ENCODE data around the gene CASP2.

GRCh38 chr7:143280160-143280559 lies 8.0 kb upstream of the CASP2 start:
- TF ChIP-seq ZNF274 (IDR thresholded peaks at IDR 0.05; ENCODE audit: borderline replicate concordance, extremely low read depth, low read length) (no peak), POLR2A (IDR thresholded peaks at IDR 0.05; ENCODE audit: control extremely low read depth in 1 of 2, low read depth in 2 of 2, low read length in 2 of 2) (no peak), EP300 (IDR thresholded peaks at IDR 0.05; ENCODE audit: borderline replicate concordance in 1 of 2, low read depth in 2 of 2, low read length in 2 of 2) (no peak), RBBP5 (IDR thresholded peaks at IDR 0.05; ENCODE audit: borderline replicate concordance, low read depth, low read length) (no peak), CEBPB (IDR thresholded peaks at IDR 0.05; ENCODE audit: low read depth, low read length) (no peak), CTCF (IDR thresholded peaks at IDR 0.05; ENCODE audit: control extremely low read depth in 1 of 3, insufficient read depth in 1 of 3, low read depth in 1 of 3, low read length in 3 of 3) (no peak), NANOG (IDR thresholded peaks at IDR 0.05; ENCODE audit: insufficient read depth, low read depth, low read length, poor library complexity, severe bottlenecking) (no peak), POLR2AphosphoS5 (IDR thresholded peaks at IDR 0.05; ENCODE audit: low read depth, low read length) (no peak), ASH2L (IDR thresholded peaks at IDR 0.05; ENCODE audit: low read length) (no peak)

Measured in H1 (cell line).